ENCODE results near the gene LRMDA.

GRCh38 chr10:75857269-75857846 is 425.9 kb downstream of the LRMDA start:
- TF ChIP-seq, protein P1, sequence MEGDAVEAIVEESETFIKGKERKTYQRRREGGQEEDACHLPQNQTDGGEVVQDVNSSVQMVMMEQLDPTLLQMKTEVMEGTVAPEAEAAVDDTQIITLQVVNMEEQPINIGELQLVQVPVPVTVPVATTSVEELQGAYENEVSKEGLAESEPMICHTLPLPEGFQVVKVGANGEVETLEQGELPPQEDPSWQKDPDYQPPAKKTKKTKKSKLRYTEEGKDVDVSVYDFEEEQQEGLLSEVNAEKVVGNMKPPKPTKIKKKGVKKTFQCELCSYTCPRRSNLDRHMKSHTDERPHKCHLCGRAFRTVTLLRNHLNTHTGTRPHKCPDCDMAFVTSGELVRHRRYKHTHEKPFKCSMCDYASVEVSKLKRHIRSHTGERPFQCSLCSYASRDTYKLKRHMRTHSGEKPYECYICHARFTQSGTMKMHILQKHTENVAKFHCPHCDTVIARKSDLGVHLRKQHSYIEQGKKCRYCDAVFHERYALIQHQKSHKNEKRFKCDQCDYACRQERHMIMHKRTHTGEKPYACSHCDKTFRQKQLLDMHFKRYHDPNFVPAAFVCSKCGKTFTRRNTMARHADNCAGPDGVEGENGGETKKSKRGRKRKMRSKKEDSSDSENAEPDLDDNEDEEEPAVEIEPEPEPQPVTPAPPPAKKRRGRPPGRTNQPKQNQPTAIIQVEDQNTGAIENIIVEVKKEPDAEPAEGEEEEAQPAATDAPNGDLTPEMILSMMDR (IDR thresholded peaks at IDR 0.05): no peak
- TF ChIP-seq POLR2A (IDR thresholded peaks at IDR 0.05): no peak

Measured in adrenal gland (tissue), 5 donors.